GM21576 (cell line): Measurements from ENCODE around the gene U2AF1.
"Not testable (repeated sequence)": the region's sequence is repeated elsewhere in the genome, so short reads cannot be mapped to it uniquely, and the experiment has no call there.

Experiments used
- ATAC-seq: cut with Tn5 transposase; IDR thresholded peaks from one replicate; pipeline ENCODE4 v1.9.1; 2021; ENCODE audit warnings: mild to moderate bottlenecking, moderate library complexity; ENCODE audit not compliant: unreplicated experiment

Gene U2AF1, protein sequence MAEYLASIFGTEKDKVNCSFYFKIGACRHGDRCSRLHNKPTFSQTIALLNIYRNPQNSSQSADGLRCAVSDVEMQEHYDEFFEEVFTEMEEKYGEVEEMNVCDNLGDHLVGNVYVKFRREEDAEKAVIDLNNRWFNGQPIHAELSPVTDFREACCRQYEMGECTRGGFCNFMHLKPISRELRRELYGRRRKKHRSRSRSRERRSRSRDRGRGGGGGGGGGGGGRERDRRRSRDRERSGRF

DNA sequence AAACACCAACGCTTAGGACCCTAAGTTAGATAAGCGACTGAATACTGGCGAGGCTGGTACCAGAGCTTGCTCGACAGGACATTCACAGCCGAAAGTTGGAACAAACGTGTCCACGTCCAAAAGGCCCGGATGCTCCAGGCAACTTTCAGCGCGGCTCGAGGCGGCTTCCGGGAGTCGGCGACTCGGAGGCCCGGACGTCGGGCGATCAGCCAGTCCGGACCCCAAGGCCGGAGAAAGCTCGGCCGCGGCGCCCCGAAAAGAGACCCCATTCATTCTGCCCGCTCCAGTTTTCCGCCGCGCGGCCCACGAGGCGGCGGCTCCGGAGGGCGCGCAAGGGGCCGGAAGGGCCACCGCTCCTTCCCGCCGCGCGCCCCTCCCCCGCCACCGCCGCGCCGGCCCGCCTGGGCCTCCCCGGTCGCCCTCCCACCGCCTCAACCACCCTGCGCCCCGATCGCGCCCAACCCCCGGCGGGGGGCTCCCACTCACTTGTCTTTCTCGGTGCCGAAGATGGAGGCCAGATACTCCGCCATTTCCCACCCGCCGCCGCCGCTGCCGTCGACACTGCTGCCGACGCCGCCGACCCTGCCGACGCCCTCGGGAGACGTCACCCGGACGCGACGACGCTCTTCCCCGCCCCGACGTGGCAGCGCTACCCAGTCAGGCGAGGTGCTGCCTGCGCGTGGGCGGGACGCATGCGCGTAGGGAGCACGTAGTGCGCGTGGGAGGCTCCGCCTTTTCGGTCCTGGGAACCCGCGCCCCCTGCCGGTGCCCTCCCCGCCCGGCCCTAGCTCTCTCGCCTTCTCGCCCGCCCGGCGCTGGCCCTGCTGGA lies at the start of gene U2AF1:
Gene U2AF1 (minus strand): TSS at position 606 of the 829 bp plus-strand sequence. CDS start 76 bp downstream, at position 530.
- peak; percentile 50 for ATAC-seq

- not testable (repeated sequence) for ATAC-seq
Measured at GRCh38 chr21:43153601-43154000, 46.2 kb upstream of the U2AF1 start.

- not testable (repeated sequence) for ATAC-seq
Measured at GRCh38 chr21:43149344-43149743, 42.0 kb upstream of the U2AF1 start.

DNA sequence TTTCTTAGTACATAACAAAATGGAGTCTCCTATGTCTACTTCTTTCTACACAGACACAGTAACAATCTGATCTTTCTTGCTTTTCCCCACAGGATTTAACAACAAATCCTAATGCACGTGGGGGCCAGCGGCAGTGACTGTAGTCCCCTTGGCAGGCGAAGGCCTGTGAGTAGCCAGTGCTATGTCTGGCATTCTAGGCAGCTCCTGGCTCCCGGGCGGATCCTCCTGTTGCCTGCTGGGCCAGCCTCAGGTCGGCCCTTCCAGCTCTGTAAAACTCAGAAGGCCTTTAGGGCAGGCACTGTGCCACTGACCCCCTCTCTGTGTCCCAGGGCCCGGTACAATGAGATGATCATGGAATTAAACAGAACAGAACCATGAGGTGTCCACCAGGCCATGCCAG lies 40.6 kb upstream of the U2AF1 start:
- ATAC-seq: not testable (repeated sequence)

- not testable (repeated sequence) for ATAC-seq
Measured at GRCh38 chr21:43146637-43147036, 39.3 kb upstream of the U2AF1 start.

GRCh38 chr21:43141407-43141806 lies 34.0 kb upstream of the U2AF1 start:
- ATAC-seq: not testable (repeated sequence)

- ATAC-seq: not testable (repeated sequence)
Measured at GRCh38 chr21:43138944-43139343, 31.6 kb upstream of the U2AF1 start.

DNA sequence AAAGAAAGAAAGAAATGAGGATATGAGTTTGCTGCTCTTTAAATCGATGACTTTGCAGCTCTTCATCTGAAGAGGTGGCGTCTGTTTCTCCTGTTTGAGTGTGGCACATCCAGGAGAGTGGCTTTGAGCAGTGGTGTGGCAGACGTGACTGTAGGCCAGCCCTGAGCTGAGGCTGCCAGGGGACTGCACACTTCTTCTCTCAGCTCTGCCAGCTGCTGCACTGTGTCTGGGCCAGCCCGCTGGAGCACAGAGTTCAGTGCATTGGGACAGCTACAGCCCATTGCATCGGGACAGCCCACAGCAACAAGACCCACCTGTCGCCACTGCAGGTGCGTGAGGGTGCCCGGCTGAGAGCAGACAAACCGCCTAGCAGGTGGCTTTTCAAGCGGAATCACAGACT lies 27.1 kb upstream of the U2AF1 start:
- ATAC-seq: not testable (repeated sequence)

- ATAC-seq: not testable (repeated sequence)
Measured at GRCh38 chr21:43130094-43130493, 22.7 kb upstream of the U2AF1 start.

DNA sequence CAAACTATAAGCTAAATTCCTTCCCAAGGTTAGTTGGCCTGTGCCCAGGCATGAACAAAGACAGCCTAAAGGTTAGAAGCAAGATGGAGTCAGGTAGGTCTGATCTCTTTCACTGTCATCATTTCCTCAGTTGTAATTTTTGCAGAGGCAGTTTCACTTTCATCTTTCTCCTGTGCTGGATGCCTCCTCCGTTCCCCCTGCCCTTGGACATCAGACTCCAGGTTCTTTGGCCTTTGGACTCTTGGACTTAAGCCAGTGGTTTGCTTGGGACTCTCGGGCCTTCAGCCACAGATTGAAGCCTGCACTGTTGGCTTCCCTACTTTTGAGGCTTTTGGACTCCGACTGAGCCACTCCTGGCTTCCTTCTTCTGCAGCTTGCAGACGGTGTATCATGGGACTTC lies 8.6 kb upstream of the U2AF1 start:
- ATAC-seq: not testable (repeated sequence)

- not testable (repeated sequence) for ATAC-seq
Measured at GRCh38 chr21:43114483-43114882, 7.1 kb upstream of the U2AF1 start.

DNA sequence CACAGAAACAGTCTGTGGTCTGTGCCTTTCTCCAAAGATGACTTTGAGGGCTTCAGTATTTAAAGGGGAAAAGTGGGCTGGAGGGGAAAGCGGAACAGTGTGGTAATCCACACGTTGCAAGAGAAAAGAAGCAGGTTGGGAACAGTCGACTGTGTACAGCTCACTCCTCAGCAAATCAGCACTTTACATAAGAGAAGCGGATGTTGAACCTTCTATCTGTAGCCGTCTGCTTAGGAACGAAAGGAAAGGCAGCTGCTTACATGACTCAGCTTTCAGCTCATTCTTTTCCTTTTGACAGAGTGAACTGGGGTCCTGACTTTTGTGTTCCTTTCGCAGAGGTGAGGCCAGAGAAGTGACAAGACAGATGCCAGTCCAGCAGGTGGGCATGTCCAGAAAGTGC lies 1.6 kb upstream of the U2AF1 start:
- ATAC-seq: peak; percentile 41

GRCh38 chr21:43108177-43108576 lies 807 bp upstream of the U2AF1 start:
- not testable (repeated sequence) for ATAC-seq

DNA sequence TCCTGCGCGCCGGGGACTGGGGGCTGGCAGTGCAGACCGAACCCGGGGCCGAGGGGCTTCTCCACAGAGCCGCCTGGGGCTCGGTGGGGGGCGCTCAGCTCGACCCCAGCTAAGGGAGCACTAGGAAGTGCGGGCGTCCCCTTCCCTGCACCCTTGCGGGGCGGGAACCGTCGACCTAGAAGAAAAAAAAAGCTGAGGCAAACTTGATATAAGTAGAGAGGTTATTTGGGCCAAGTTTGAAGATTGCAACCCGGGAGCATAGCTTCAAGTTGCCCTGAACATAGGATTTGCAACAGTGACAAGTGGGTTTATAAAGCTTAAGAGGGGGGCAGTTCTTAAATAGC lies 396 bp upstream of the U2AF1 start:
- ATAC-seq: peak; percentile 17

- not testable (repeated sequence) for ATAC-seq
Measured at GRCh38 chr21:43104642-43105041, 2.7 kb downstream of the U2AF1 start.

DNA sequence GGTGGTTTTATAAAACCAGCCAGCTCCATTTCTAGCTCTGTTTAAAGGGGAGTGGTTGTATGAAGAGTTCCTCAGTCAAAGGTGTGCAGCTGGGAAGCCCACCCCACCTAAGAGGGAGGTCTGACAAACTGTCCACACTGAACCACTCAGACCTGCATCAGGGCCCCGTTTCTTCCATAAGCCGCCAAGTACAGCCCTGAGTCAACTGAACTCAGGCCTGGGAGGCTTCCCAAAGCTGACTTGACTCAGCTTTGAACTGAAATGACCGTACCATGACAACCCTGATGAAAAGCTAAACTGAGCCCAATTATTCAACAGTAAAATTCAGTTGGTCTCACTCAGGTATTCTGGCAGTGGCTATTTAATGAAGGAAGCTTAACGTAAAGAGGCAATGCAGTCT lies 5.1 kb downstream of the U2AF1 start:
- ATAC-seq: not testable (repeated sequence)

DNA sequence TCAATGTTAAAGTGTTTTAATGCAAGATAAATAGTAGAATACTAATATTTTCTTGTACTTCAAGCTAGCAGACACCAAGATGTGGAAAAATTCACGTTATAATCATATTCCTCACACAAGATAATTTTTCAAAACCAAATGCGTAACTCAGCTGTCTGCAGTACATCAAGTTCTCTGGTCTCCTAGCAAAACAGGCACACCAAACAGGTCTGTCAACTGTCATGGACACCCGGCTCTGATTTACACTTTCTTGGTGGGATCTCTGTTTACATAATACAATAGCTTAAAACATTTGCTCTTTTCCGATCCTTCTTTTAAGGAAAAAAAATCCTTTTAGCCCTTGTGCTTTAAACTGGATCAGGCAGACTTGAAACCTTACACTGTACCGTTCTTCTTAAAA lies 5.7 kb downstream of the U2AF1 start:
- ATAC-seq: not testable (repeated sequence)

DNA sequence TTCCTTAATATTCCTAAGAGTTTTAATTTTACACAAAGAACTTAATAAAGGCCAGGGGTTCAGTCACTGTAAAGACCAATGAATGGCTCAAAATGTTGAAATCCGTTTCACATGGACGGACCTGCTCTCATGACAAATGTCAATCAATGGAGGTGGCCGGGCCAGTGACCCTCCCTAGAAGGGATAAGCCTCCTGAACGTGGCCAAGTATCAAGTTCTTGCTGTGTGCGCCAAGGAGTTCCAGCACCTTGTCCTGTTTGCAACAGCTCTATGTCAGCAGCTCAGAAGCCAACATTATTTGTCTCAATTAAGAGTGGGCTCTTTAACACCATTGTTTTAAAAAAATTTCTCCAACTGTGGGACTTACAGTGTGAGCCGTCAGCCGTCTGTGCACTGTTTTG lies 6.4 kb downstream of the U2AF1 start:
- ATAC-seq: not testable (repeated sequence)

GRCh38 chr21:43091979-43092614 lies 15.3 kb downstream of the U2AF1 start:
- not testable (repeated sequence) for ATAC-seq

GRCh38 chr21:43090947-43091346 lies 16.4 kb downstream of the U2AF1 start:
- not testable (repeated sequence) for ATAC-seq

GRCh38 chr21:43089463-43089862 lies 17.9 kb downstream of the U2AF1 start:
- ATAC-seq: not testable (repeated sequence)
